GM19351 (cell line): ENCODE measurements around the gene CNTNAP4.

Source experiments
- ATAC-seq: cut with Tn5 transposase; IDR thresholded peaks from one replicate; pipeline ENCODE4 v1.9.1; 2021; ENCODE audit warnings: mild to moderate bottlenecking, moderate library complexity; ENCODE audit not compliant: unreplicated experiment

Gene CNTNAP4

DNA sequence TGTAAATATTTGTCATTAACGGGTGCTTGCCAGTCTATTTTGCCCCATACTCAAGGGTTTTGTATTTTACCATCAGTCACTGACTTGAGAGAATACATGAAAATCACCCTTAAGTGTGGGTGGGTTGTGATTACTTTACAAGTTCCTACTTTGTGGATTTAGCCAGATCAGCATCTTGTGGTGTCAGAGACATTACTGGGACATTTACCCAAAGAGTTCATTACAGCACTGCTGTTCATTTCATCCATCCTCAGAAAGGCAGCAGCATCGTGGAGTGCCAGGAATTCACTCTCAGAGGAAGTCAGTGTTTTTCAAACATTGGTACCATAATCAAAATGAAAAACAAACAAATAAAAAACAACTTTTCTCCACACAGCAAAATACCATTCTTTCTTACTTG is 110.8 kb downstream of the CNTNAP4 start:
- no peak for ATAC-seq

DNA sequence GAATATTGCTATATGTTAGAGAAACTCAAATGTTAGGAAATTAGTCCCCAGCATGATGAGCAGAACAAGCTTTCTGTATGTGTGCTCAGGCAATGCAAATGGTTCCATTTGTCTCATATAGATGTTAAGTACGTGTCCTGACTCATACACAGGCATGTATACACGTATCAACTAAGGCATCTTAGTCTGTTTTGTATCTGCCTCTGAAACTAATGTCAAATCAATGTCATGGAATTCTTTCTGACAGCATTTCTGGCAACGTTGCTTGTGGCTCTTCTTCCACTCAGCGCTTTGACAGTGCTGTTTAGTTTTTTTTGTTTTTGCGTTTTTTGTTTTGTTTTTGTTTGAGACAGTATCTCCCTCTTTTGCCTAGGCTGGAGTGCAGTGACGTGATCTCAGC is 111.9 kb downstream of the CNTNAP4 start:
- ATAC-seq: no peak

DNA sequence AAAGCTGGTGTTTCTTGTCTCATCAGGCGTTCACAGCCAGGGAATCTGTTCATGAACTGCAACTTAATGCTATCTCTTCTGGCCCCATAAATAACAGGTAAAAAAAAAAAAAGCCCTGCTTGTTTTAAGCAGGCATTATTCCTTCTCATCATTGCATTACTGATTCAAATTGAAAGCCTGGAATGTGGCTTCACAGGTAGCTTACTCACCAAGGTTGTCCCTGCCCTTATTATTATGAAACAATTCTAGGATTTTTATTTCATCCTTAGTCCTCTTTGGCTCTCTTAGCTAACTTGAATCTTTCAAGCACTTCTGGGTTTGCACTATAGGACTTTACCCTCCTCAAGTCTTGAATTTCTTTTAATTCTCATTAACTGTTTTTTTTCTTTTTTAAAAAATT is 113.3 kb downstream of the CNTNAP4 start:
- ATAC-seq: no peak

DNA sequence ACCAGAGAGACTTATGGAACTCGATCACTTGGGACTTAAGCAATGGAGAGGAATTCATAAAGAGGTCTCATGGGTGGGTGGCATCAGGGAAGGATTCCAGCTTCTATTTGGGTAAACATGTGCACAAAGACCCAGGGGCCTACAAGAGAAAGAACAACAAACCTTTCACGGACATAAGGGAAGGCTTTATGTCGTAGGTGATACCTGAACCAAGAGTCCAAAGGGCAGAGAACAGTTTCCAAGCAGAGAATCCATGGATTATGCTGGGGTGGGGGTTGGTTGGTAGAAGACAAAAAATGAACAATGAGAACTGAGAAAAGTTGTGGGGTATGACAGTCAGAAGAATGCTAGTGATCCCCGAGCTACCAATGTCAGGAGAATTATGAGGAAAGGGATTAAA is 119.8 kb downstream of the CNTNAP4 start:
- ATAC-seq: no peak

DNA sequence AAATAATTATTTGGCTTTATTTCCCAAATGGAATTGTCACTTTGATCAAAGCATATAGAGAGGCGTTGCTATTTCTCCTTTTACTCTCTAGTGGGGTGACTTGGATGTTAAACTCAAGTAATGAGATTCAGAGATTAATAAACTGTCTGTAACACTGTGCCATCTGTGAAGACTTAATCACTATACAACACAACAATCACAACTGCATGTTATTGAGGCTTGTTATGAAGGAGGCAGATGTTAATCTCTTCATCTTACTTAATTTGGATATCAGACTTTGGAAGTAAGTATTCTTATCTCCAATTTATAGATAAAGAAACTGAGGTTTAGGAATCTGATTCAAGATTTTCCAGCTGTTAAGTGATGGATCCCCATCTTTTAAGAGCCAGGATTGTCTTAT is 132.5 kb downstream of the CNTNAP4 start:
- ATAC-seq: no peak

DNA sequence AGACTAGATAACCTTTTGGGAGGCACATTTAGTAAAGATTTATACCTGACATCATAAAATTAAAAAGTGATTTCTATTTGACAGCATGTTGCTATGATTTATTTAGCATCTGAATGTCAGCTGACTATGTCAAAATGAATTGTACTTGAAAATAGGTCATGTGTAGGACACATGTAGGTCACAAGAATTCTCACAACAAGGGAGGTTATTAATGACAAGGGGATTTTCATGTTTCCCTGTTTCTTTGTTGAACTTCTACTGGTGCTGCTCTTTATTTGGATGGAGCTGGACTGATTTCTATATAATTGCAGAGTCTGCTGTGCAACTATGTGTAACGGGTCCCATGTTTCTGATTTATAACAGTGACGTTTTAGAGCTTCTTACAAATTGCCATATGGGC is 144.4 kb downstream of the CNTNAP4 start:
- ATAC-seq: no peak

DNA sequence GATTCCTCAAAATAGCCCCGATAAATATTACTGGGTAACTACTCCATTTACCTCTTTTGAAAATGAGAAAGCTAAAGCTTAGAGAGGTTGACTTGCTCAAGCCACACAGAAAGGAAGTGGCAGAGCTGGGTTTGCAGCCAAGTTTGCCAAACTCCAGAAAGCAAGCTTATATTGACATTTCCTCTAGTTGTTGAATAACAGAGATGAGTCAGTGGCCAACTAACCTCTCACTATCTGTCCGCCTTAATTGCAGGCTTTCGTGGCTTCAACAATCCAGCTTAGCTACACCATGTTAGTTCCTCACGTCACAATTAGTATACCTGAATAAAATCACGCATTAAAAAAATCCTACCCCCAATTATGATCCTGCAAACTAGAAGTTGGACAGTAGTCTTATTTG is 151.7 kb downstream of the CNTNAP4 start:
- no peak for ATAC-seq

DNA sequence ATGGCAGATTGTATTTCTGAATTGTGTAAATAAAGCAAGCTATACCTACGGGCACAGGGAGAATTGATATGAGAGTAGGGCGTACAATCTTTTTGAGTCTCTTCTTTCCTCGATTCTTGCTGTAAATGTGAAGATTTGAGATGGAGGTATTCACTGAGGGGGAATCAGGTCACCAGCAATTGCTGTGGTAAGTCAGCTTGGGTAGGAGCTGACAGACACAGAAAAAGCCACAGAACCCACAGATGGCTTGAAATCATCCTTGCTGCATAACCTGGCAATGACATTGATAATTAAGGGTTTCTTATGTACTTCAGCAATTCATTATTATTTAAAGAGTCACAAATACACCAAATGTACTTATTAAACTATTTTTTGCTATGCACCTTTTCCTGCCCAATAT is 164.2 kb downstream of the CNTNAP4 start:
- no peak for ATAC-seq

DNA sequence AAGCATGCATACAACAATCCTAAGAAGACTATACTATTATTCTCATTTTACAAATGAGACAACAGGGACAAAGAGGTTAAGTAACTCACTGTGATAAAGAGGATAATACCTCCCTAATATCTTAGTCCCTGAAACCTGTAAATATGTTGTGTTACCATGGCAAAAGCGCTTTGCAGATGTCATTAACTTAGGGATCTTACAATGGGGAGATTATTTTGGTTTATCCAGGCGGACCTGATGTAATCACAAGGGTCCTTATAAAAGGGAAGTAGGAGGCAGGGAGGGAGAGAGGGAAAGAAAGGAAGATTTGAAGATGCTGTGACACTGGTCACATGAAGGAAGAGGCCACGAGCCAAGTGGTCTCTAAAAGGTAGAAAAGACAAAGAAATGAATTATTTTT is 164.7 kb downstream of the CNTNAP4 start:
- ATAC-seq: no peak

DNA sequence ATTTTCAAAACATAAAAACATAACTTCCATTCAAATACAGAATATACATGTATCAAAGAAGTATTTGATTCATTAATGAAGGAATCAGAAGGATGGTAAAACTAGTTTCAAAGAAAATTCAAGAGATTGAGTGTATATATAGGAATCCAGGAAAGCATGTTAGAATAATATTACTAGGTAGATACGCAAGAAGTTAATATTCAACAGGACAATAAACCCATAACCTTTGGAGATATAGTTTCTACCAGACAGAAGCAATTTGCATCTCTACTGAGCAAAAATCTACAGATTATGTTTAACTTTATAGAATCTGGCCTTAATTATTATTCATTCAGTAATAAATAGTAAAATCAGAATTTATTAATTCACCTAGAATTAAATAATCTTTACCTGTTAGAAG is 166.8 kb downstream of the CNTNAP4 start:
- ATAC-seq: no peak

DNA sequence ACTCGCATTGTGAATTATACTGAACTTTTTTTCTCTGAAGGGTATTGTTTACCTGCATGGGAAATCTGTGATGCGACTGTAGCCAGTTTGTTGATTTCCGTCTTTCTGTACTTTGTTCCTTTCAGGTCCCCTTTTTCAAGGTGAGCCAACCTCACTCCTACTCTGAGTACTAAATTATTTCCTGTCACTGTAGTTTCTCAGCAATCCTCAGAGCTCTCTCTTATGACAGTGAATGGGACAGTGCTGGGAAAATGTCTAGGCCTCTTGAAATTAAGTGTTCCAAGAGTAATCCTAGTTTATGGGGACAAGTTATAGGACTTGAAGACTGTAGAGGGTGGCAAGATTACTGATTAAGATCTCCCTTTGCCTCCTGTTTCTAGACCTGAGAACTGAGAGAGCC is 167.6 kb downstream of the CNTNAP4 start:
- no peak for ATAC-seq

DNA sequence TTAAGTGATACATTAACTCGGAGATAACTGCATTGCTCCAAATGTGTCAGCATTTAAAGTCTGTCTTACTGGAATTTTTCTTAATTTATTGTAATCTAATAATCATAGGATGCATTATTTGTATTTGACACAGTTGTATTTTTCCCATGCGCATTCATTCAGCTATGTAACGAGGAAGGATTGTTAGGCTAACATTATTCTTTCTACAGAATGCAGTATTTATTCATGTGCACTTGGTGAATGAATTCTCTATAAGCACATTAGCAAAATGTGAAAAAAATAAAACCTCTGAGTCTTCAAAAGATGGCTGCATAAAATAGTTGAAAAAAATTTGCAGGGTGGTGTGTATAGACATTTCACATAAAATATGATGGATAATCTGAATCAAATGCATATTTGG is 168.6 kb downstream of the CNTNAP4 start:
- ATAC-seq: no peak

DNA sequence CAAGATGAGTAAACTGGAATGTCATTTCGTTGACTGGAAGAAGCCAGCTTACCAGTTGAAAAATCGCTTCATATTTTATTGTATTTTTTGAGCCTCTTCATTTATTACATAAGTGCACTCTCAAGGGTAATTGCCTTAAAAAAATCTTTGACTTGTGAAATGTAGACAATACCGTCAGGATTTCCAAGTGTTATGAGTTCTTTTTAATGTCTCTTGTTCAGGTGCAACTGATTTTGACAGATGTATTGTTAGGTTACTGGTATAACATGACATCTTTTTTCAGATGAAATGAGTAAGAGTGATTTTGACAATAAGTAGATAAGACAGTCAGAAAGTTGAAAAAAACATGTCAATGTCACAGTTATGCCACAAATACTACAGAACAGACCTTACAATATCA is 169.1 kb downstream of the CNTNAP4 start:
- no peak for ATAC-seq

DNA sequence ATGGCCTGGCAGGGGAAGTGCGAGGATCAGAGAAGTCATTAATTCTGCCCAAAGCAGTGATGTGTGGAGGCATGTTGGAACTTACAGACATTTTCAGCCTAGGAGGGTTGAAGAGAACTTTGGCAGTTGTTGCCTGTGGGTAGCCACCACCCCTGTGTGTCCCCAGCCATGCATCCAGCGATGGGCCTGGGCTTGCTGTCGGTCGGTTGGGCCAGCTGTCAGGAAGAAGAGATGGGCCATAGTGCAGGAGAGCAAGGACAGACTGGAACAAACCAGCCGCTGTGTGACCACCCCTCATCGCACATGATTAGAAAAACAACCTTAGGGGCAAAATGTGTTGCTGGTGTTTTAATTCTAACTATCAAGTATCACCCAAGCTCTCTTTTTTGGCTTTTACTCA is 173.7 kb downstream of the CNTNAP4 start:
- ATAC-seq: no peak

DNA sequence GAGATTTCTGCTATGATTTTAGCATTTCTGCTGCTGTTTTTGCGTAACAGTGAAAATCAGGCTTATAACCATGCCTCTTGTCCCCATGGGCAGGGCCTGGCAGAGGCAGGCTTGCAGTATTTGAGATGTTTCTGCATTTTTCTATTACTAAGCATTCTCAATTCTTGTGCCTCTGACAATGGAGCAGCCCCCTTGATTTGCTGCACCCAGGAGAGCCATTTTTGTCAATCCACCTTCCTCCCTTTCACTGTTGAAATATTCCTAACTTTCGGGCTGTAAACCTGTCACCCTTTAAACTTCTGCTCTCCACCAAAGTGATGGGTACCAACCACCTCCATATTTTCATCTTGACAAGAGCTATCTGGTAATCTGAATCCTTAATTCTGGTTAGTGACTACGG is 178.1 kb downstream of the CNTNAP4 start:
- no peak for ATAC-seq

DNA sequence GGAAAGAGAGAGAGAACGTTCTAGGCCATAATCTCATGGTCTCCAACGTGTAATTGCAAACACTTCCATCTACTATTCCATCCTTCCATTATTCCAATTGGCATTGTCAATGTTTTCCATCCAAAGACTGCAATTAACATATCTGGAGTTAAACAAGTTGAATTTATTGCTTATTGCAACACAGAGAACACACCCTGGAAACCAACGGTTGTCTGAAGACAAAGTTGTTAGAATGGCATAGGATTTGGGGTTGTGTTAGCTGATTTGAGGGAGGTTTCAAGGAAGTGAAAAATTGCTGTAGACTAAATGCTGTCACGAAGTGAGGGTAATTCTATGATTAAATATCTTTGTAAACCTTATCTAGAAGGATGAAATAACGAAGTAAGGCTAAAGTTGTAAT is 178.8 kb downstream of the CNTNAP4 start:
- ATAC-seq: no peak

DNA sequence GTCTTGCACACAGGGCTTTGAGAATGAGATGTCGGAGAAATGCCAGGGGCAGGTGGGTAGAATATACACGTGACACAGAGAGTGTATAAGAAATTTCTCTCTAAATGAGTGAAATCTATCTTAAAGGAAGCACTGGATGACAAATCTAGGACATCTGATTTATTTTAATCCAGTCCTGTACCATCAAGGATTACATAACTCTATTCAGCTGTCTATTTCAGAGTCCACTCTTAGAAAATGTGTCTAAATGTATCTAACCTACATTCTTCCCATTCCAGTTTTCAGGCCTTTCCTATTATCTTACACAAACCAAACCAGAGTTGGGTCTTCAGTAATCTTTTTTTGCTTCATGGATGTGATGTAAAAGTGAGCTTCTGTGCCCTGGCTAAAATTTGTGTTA is 181.9 kb downstream of the CNTNAP4 start:
- no peak for ATAC-seq

DNA sequence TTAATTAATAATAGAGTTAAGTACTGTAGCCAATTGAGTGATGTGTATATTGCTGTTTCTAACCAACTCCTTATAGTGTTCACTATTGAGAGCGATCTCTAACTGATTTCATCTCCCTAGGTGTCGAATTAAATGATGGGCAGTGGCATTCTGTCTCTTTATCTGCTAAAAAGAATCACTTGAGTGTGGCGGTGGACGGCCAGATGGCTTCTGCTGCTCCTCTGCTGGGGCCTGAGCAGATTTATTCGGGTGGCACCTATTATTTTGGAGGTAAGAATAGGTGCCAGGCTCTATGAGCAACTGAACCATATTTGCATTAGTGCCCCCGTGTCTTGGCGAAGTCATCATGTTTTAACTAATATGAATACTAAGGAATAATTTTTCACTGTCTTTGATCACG is 184.6 kb downstream of the CNTNAP4 start:
- no peak for ATAC-seq

DNA sequence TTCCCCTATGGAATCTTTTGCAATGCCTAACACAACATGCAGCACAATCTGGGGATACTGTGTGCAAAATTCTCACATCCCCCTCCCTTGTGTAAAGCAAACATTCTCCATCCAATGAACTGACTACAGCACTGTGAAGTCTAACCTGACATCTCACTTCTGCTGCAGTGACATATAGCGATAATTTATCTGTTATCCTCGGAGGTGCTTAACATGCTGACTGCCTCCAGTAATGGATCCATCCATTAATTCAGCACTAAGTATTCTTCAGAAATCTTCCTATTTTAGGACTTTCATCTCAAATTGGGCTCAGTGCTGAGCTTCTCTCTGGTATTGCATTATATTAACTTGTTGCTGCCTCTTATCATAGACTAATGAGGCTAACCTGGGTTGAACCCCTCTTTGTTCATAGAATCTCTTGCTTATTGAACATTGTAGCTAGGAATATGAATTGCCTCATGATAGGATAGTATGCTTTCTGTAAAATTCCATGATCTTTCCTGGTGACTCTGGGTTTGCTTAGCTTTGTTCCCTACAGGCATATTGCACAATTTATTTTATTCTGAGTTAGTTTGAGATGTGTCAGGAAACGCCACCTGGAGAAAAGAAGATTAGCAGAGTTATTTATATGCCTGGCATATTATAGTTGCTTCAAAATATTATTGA is 187.9 kb downstream of the CNTNAP4 start:
- no peak for ATAC-seq

DNA sequence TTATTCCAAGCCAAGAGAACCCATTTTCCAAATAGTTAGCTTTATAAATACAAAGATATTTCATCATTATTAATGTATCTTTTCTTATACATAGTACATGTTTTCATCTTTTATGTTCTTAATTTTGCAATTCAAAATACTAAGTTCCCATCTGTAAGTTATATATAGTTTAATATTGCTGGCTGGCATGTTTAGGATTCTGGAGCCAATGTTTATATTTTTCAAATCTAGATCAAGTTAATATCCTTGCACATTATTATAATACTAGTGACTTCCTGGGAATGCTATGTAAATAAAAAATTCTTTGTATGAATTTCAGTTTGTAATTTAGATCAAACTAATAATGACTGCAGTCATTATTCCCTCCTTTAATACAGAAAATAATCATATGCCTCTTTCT is 189.7 kb downstream of the CNTNAP4 start:
- ATAC-seq: no peak

DNA sequence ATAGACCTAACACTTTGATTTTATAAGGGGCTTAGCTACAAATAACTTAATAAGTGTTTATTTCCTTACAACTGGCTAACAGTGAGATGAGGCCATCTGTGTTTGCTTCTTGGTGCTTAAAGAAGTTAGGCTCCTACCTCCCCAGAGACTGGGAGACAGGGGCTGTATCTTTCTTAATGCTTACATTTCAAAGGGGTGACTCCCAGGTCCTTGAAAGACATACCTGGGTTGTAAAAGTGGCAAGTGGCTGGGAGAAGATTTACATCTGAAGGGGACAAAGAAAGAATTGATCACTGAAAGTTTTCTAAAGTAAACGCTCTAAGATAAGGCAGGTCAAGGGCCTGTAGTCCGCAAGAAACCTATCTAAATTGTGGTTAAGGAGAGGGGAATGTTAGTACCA is 196.8 kb downstream of the CNTNAP4 start:
- no peak for ATAC-seq

DNA sequence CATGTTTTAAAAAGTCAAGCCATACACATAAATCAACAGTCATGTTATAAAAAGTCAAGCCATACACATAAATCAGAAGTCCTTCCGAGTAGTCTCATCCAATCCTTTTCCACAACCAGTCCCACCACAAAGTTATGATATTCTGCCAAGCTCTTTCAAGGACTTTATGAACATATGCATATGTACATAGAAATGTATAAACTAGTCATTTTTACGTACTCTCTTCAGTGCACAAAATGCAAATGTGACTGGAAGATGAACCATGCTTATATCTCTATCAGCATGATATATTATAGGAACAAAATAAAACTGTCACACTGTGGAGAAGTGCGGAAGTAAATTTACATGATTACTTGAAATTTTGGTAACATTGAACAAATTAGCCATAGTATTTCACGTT is 200.9 kb downstream of the CNTNAP4 start:
- ATAC-seq: no peak

DNA sequence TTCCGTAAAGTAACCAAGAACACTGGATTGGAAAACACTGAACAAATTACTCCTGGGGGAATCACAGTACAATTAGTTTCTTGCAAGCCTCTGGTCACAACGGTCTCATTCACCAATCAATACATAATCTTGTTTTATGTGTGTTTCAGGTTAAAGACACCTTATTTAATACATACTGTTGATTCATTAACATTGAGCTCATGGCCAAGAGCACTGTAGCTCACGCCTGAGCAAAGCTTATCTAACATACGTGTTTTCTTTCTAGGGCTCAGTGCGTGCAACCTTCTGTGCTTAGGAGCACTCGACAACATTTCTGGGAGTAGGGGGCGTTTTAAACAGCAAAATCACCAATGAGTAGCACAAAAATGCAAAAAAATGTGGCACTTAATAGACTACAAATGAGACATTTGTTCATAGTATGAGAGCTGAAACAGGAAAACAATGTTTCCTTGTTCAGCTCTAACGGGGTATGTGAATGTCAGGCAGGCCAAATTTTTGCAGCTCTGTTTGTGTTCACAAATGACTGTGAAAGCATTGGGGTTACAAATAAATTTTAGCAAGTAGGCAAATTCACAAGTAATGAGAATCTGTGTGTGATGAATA is 206.2 kb downstream of the CNTNAP4 start:
- no peak for ATAC-seq
